WTC11 (cell line): ENCODE results near the gene GREM1. TPM values are rescaled to one million over a fixed set of nuclear protein-coding genes. Genes with fewer than 3 reads are reported as not detected.
A peak's percentile ranks its signal among the peaks of the same experiment; 100 is the strongest.

Experiments
- ATAC-seq: fragments of 200-7000 bp; cut with Tn5 transposase; 2 replicates; pipeline ENCODE4 v1.10.0; 2021; ENCODE audit warnings: mild to moderate bottlenecking, moderate library complexity
- CTCF ChIA-PET: fragments of 300-600 bp; sonication (Branson Sonifier 250); formaldehyde crosslinking; loops from one replicate; lab custom pipeline; 2021; ENCODE audit warnings: antibody characterized with exemption; lab: Charles Lee
- POLR2A ChIA-PET: fragments of 350-600 bp; sonication (Branson Sonifier 250); formaldehyde crosslinking; loops from one replicate; lab custom pipeline; 2021; ENCODE audit warnings: antibody characterized with exemption; lab: Charles Lee
- DNase-seq: peaks from one replicate; pipeline ENCODE4 v3.0.0; 2021; ENCODE audit warnings: low spot score
- H3K27ac Mint-ChIP-seq: 2 replicates; pipeline ENCODE4 v1.8.0; 2021; ENCODE audit warnings: mixed read lengths
- H3K27me3 Mint-ChIP-seq: 2 replicates; pipeline ENCODE4 v1.8.0; 2021; ENCODE audit warnings: low read depth, mild to moderate bottlenecking, moderate library complexity, mixed read lengths
- H3K36me3 Mint-ChIP-seq: 2 replicates; pipeline ENCODE4 v1.8.0; 2021; ENCODE audit warnings: mixed read lengths
- H3K4me1 Mint-ChIP-seq: 2 replicates; pipeline ENCODE4 v1.8.0; 2022; ENCODE audit warnings: mixed read lengths
- H3K4me3 Mint-ChIP-seq: 2 replicates; pipeline ENCODE4 v1.8.0; 2021; ENCODE audit warnings: mild to moderate bottlenecking, moderate library complexity, mixed read lengths
- H3K9me3 Mint-ChIP-seq: 2 replicates; pipeline ENCODE4 v1.8.0; 2021; ENCODE audit warnings: mixed read lengths
- AFF4 ChIP-seq: sonication (generic); formaldehyde crosslinking; IDR thresholded peaks from 2 replicates; pipeline ENCODE4 v1.8.1; 2023; ENCODE audit warnings: mild to moderate bottlenecking, missing genetic modification reagents, borderline replicate concordance
- ATF3 ChIP-seq: sonication (generic); formaldehyde crosslinking; conservative IDR thresholded peaks from 2 replicates; pipeline ENCODE4 v1.8.1; 2022; ENCODE audit warnings: mild to moderate bottlenecking, missing genetic modification reagents
- CREM ChIP-seq: sonication (generic); formaldehyde crosslinking; IDR thresholded peaks from 2 replicates; pipeline ENCODE4 v1.8.1; 2022; ENCODE audit warnings: mild to moderate bottlenecking, missing genetic modification reagents, moderate library complexity
- ERG ChIP-seq: fragments of 250-450 bp; sonication (Bioruptor Pico); IDR thresholded peaks from 2 replicates; pipeline ENCODE4 v1.8.0; 2021; ENCODE audit warnings: mild to moderate bottlenecking
- KAT7 ChIP-seq: sonication (generic); formaldehyde crosslinking; IDR thresholded peaks from 2 replicates; pipeline ENCODE4 v1.8.1; 2023; ENCODE audit warnings: missing genetic modification reagents, mild to moderate bottlenecking, borderline replicate concordance
- MAX ChIP-seq: sonication (generic); formaldehyde crosslinking; IDR thresholded peaks from 2 replicates; pipeline ENCODE4 v1.8.0; 2022; ENCODE audit warnings: mild to moderate bottlenecking, missing genetic modification reagents
- MXD4 ChIP-seq: fragments of 250-450 bp; sonication (Bioruptor Pico); IDR thresholded peaks from 2 replicates; pipeline ENCODE4 v1.8.0; 2021; ENCODE audit warnings: mild to moderate bottlenecking, moderate library complexity, borderline replicate concordance
- MYBL2 ChIP-seq: sonication (generic); formaldehyde crosslinking; IDR thresholded peaks from 2 replicates; pipeline ENCODE4 v1.8.1; 2023; ENCODE audit warnings: mild to moderate bottlenecking, moderate library complexity, missing genetic modification reagents
- NFYB ChIP-seq: sonication (generic); formaldehyde crosslinking; conservative IDR thresholded peaks from 2 replicates; pipeline ENCODE4 v1.8.0; 2022; ENCODE audit warnings: low read depth, missing genetic modification reagents
- OVOL2 ChIP-seq: fragments of 250-450 bp; sonication (Bioruptor Pico); IDR thresholded peaks from 2 replicates; pipeline ENCODE4 v1.9.0; 2021; ENCODE audit warnings: mild to moderate bottlenecking, borderline replicate concordance
- PRDM15 ChIP-seq: sonication (generic); formaldehyde crosslinking; IDR thresholded peaks from 2 replicates; pipeline ENCODE4 v1.8.0; 2022; ENCODE audit warnings: missing genetic modification reagents
- PREB ChIP-seq: sonication (generic); formaldehyde crosslinking; IDR thresholded peaks from 2 replicates; pipeline ENCODE4 v1.8.1; 2022; ENCODE audit warnings: mild to moderate bottlenecking, missing genetic modification reagents, moderate library complexity, borderline replicate concordance
- SMAD3 ChIP-seq: sonication (generic); formaldehyde crosslinking; IDR thresholded peaks from 2 replicates; pipeline ENCODE4 v1.8.0; 2022; ENCODE audit warnings: missing genetic modification reagents, mild to moderate bottlenecking, borderline replicate concordance
- SP1 ChIP-seq: sonication (generic); formaldehyde crosslinking; conservative IDR thresholded peaks from 2 replicates; pipeline ENCODE4 v1.8.1; 2022; ENCODE audit warnings: missing genetic modification reagents
- TEAD1 ChIP-seq: sonication (generic); formaldehyde crosslinking; IDR thresholded peaks from 2 replicates; pipeline ENCODE4 v1.8.0; 2022; ENCODE audit warnings: mild to moderate bottlenecking, missing genetic modification reagents
- USF2 ChIP-seq: sonication (generic); formaldehyde crosslinking; IDR thresholded peaks from 2 replicates; pipeline ENCODE4 v1.8.1; 2023; ENCODE audit warnings: mild to moderate bottlenecking, missing genetic modification reagents, moderate library complexity
- ZBTB43 ChIP-seq: sonication (generic); formaldehyde crosslinking; IDR thresholded peaks from 2 replicates; pipeline ENCODE4 v1.8.1; 2023; ENCODE audit warnings: mild to moderate bottlenecking, missing genetic modification reagents
- ZNF423 ChIP-seq: fragments of 250-450 bp; sonication (Bioruptor Pico); IDR thresholded peaks from 2 replicates; pipeline ENCODE4 v2.1.2; 2022; ENCODE audit warnings: mild to moderate bottlenecking, moderate library complexity
- total RNA-seq: library from RNA; stranded (reverse); gene quantifications from 3 replicates; pipeline ENCODE4 v1.2.3, GENCODE V29; 2021

Gene GREM1
- total RNA-seq, 1 experiment from 2014 or later, result 0.59 TPM

- CTCF ChIA-PET, result interaction anchor here (1.4 kb wide), 1 partner anchor 68 kb away, joined by 4 read pairs; no protein-coding TSS in a partner anchor
- Mint-ChIP-seq H3K27ac (0 out of 2 replicates have a peak overlapping the region, but pooled peaks have one; percentile 11), H3K4me1 (peaks cover 27% of the 10 kb centered on the region), H3K9me3 (peaks cover 11% of the 10 kb centered on the region), H3K27me3 (peaks cover 2% of the 10 kb centered on the region), H3K4me3 (peak overlapping the region; percentile 48), H3K36me3 (no peaks in the 10 kb centered on the region)
- POLR2A ChIA-PET, result no interaction called here
- ATAC-seq (peak; percentile 99), DNase-seq (peak; percentile 84)
- TF ChIP-seq MXD4 (CRISPR knock-in tag) (no peak), PREB (CRISPR knock-in tag) (no peak), USF2 (CRISPR knock-in tag) (0 out of 2 replicates have a peak, but pooled peaks have one; percentile 10), NFYB (no peak), TEAD1 (CRISPR knock-in tag) (no peak), SP1 (peak; percentile 19; the same call in 1 of the 2 replicates), CREM (no peak), PRDM15 (CRISPR knock-in tag) (no peak), AFF4 (CRISPR knock-in tag) (no peak), MAX (CRISPR knock-in tag) (0 out of 2 replicates have a peak, but pooled peaks have one; percentile 28), ZBTB43 (CRISPR knock-in tag) (no peak), KAT7 (CRISPR knock-in tag) (no peak), MYBL2 (CRISPR knock-in tag) (no peak), ERG (no peak), ZNF423 (CRISPR knock-in tag) (peak; percentile 41; the same call in 1 of the 2 replicates), OVOL2 (no peak), SMAD3 (no peak), ATF3 (CRISPR knock-in tag) (no peak)
These were observed 13.2 kb downstream of the GREM1 start for GRCh38 chr15:32730677-32731654.
